Stimulated activated CD4-positive, alpha-beta T cell treated with anti-CD3 and anti-CD28 coated beads, TNF-alpha, amount 100 ng/mL, for 4 hours (primary cell): ENCODE results near the gene ADRA2B.
"Not testable (repeated sequence)": the region's sequence is repeated elsewhere in the genome, so short reads cannot be mapped to it uniquely, and the experiment has no call there.

Experiments
- DNase-seq, 3 experiments: peaks; one replicate each; pipeline ENCODE4 v3.0.0-alpha.2; 2020; ENCODE audit warnings: low read depth in 3 of 3

ADRA2B gene

GRCh38 chr2:96116424-96116878 lies at the start of gene ADRA2B:
TSS of gene ADRA2B (minus strand) at chr2:96116571. CDS start at chr2:96116149, 422 bp downstream.
- DNase-seq, result peak; percentile 75 to 81 (median 77)

DNA sequence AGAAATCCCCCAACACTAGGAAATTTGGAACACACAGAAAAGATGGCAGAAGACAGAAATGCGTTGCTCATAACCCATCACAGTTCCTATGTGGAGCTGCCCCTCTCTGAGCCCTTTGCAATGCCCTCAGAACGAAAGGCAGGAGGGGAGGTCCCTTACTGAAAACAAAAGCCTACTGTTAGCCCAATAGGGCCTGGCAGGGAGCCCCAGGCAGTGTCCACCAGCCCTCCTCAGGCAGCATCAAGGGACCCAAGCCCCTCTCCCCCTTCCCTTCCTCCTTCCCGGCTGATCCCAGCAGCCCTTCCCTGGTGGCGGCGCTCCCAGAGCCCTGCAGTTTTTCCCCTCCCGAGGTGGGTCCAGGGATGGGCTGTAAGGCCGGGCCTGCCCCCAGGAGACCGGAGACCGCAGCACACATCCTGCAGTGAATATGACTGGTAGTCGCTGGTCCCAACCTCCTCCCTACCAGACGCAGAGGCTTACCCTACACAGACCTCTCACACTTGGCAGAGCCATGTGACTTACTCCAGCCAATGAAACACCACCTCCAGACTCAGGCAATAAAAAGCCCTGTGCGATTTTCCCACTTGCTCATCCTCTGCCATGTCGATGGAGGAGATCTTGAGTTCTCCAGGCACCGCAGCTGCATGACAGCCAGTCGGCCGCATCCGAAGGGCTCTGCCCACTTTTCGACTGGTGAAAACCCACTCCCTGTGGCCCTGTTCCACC lies 48.3 kb upstream of the ADRA2B start:
- peak in 1 of 3 experiments; percentile 32 for DNase-seq

DNA sequence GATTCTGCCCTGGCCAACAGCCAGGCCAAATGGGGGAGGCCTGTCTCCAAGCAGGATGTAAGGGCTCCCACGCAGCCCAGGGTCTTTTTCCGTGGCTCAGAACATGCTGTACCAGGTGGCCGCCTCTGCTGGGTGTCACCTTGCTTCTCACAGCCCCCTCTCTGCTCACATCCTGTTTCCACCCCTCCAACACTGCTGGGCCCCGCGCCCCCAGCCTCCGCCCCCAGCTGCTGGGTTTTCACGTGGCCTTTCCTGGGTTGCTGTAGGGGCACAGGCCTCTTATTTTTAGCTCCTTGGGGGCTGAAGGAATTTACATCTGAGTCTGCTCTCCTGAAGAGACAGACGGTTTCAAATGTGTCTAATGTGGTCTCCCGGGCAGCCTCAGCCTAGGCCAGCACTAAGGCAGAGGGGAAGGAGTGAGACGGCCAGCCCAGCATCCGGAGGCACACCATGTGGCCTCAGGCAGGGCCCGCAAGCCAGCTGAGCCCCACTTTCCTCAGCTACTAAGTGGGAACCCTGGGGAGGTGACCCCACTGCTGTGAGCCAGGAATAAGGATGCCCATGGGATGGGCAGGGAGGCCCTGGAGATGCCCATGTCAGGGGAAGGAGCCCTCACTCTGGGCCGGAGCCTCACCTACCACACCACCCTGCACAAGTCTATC lies 47.5 kb upstream of the ADRA2B start:
- DNase-seq, result peak in 2 of 3 experiments; percentile 77 to 80

DNA sequence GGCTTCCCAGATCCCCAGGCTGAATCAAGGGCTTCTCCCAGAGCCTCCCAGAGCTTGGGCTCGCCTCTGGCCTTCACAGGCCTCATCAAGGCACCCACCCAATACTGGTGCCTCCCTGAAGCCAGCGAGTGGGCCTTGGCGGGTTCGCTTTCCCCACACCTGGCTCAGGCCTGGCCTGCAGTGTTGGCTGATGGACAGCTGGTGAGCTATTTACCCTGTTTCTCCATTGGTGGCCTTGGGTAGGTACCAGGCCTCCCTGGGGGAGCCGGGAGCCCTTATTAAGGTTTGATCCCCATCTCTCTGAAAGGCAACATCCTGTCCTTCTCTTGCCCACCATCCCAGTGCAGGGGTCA lies 47.0 kb upstream of the ADRA2B start:
- DNase-seq, result no peak

- DNase-seq, result no peak
These were observed 45.5 kb upstream of the ADRA2B start for GRCh38 chr2:96161898-96162297.

- not testable (repeated sequence) for DNase-seq
These were observed 44.0 kb upstream of the ADRA2B start for GRCh38 chr2:96160366-96160765.

- DNase-seq, result peak in 1 of 3 experiments; percentile 32
These were observed 42.9 kb upstream of the ADRA2B start for GRCh38 chr2:96159084-96159830.

GRCh38 chr2:96158554-96158940 lies 42.2 kb upstream of the ADRA2B start:
- no peak for DNase-seq

GRCh38 chr2:96157649-96158553 lies 41.5 kb upstream of the ADRA2B start:
- DNase-seq, result peak; percentile 86 to 92 (median 90)

DNA sequence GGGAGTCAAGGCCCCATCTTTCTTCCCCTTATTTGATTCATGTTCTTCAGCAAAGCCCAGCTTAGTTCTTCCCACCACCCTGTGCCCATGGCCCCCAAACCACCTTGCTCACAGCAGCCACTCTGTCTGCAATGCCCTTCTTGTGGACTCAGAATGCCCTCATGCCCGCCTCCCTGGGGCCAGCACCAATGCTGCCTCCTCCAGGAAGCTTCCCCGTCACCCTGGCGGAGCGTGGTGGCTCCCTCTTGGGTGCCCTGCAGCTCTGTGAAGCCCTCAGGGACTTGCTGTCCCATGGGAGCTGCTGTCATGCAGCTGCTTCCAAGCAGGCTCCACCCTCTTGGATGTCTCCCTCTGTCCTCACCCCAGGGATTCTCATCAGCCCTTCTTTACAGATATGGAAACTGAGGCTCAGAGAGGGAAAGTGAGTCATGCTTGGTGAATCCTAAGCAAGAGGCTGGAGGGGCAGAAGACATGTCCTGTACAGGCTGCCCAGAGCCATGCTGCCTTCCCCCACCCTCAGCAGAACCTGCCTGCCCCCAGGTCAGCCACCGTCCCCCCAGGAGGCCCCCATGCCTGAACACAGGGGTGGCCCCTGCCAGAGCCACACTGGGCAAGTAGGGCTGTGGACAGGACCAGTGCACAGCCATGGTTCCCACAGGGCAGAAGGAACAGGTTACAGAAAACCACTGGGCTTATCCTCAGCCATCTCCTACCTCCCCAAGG lies 40.7 kb upstream of the ADRA2B start:
- DNase-seq, result no peak

GRCh38 chr2:96156011-96156820 lies 39.8 kb upstream of the ADRA2B start:
- no peak for DNase-seq

- DNase-seq, result no peak
These were observed 38.4 kb upstream of the ADRA2B start for GRCh38 chr2:96154506-96155380.

GRCh38 chr2:96153991-96154431 lies 37.6 kb upstream of the ADRA2B start:
- DNase-seq, result no peak

GRCh38 chr2:96153291-96153713 lies 36.9 kb upstream of the ADRA2B start:
- DNase-seq, result no peak

- DNase-seq, result no peak
These were observed 36.2 kb upstream of the ADRA2B start for GRCh38 chr2:96152304-96153161.

GRCh38 chr2:96151595-96152303 lies 35.4 kb upstream of the ADRA2B start:
- DNase-seq, result no peak
